ENCODE results near the gene TFF1.

Gene TFF1

GRCh38 chr21:42373196-42373907, 7.0 kb upstream of the TFF1 start:
- TF ChIP-seq ZFP3 (tag by site-specific recombination; IDR thresholded peaks at IDR 0.05; ENCODE audit: low read depth) (no peak), ZNF561 (tag by site-specific recombination; IDR thresholded peaks at IDR 0.05; ENCODE audit: borderline replicate concordance) (no peak), GLI2 (tag by site-specific recombination; IDR thresholded peaks at IDR 0.05; ENCODE audit: borderline replicate concordance, low read depth) (no peak), ZEB2 (tag by site-specific recombination; IDR thresholded peaks at IDR 0.05) (no peak), SP3 (tag by site-specific recombination; IDR thresholded peaks at IDR 0.05) (no peak), ZNF274 (IDR thresholded peaks at IDR 0.05; ENCODE audit: low read length) (no peak), ZNF274 (tag by site-specific recombination; IDR thresholded peaks at IDR 0.05; ENCODE audit: borderline replicate concordance) (no peak), ZBTB10 (tag by site-specific recombination; IDR thresholded peaks at IDR 0.05) (no peak), ZNF366 (tag by site-specific recombination; conservative IDR thresholded peaks at IDR 0.05) (no peak), TSHZ1 (tag by site-specific recombination; IDR thresholded peaks at IDR 0.05; ENCODE audit: borderline replicate concordance) (no peak)
- Histone ChIP-seq H3K4me1 (ENCODE audit: control insufficient read depth, insufficient read depth, low read length) (no peaks in the 10 kb centered on the region), H3K36me3 (ENCODE audit: control insufficient read depth in 2 of 2, insufficient read depth in 1 of 2, low read length in 2 of 2) (no peaks in the 10 kb centered on the region), H3K9me3 (ENCODE audit: control insufficient read depth, insufficient read depth, low read depth, low read length) (no peaks in the 10 kb centered on the region), H3K27ac (ENCODE audit: extremely low read depth, low read depth, low read length) (no peak overlapping the region), H3K4me3 (ENCODE audit: low read depth, low read length) (no peak overlapping the region)
- ChIA-PET POLR2A (no interaction called here), CTCF (interaction anchor here (0.5 to 1.9 kb wide), 3 partner anchors 13 to 276 kb away, joined by 3 to 4 read pairs (median 3); no protein-coding TSS in a partner anchor)

- H3K4me3 ChIP-seq (ENCODE audit: low read depth, low read length): no peak overlapping the region
- no peaks in the 10 kb centered on the region for H3K4me1 ChIP-seq (ENCODE audit: control insufficient read depth, insufficient read depth, low read length)
- H3K9me3 ChIP-seq (ENCODE audit: control insufficient read depth, insufficient read depth, low read depth, low read length): no peaks in the 10 kb centered on the region
- TF ChIP-seq ZBTB44 (tag by site-specific recombination; IDR thresholded peaks at IDR 0.05) (no peak), EGR2 (tag by site-specific recombination; IDR thresholded peaks at IDR 0.05; ENCODE audit: low read depth) (peak; percentile 72), KLF17 (tag by site-specific recombination; IDR thresholded peaks at IDR 0.05) (peak; percentile 61; the same call in 1 of the 2 replicates), IKZF3 (tag by site-specific recombination; IDR thresholded peaks at IDR 0.05) (no peak), ZSCAN30 (tag by site-specific recombination; IDR thresholded peaks at IDR 0.05) (no peak), BCL11A (tag by site-specific recombination; IDR thresholded peaks at IDR 0.05; ENCODE audit: low read depth) (0 out of 2 replicates have a peak, but pooled peaks have one; percentile 39), ZNF2 (tag by site-specific recombination; IDR thresholded peaks at IDR 0.05) (no peak), ZNF664 (tag by site-specific recombination; IDR thresholded peaks at IDR 0.05) (no peak), ZNF398 (tag by site-specific recombination; IDR thresholded peaks at IDR 0.05) (no peak), SCRT2 (tag by site-specific recombination; IDR thresholded peaks at IDR 0.05) (no peak), ZFHX2 (tag by site-specific recombination; conservative IDR thresholded peaks at IDR 0.05) (peak; percentile 50), BCL11B (tag by site-specific recombination; IDR thresholded peaks at IDR 0.05; ENCODE audit: low read depth) (peak; percentile 78)
- POLR2A ChIA-PET: no interaction called here
- H3K27ac ChIP-seq (ENCODE audit: extremely low read depth, low read depth, low read length): no peak overlapping the region
- CTCF ChIA-PET: no interaction called here
- no peaks in the 10 kb centered on the region for H3K36me3 ChIP-seq (ENCODE audit: control insufficient read depth in 2 of 2, insufficient read depth in 1 of 2, low read length in 2 of 2)
Observed at GRCh38 chr21:42370894-42371654, 4.7 kb upstream of the TFF1 start.
